MM.1S (cell line): ENCODE data around the gene UBL3.

ENCODE experiments used
- DNase-seq: peaks from one replicate; pipeline ENCODE4 v3.0.0-alpha.2; 2015
- H2AFZ ChIP-seq: fragments of 300-600 bp; sonication (generic); 2 replicates; pipeline ENCODE4 v1.6.0; 2016; ENCODE audit warnings: antibody characterized with exemption, low read length
- H3F3A ChIP-seq: fragments of 300-600 bp; sonication (generic); 2 replicates; pipeline ENCODE4 v1.6.1; 2016; ENCODE audit warnings: mild to moderate bottlenecking, antibody characterized with exemption, low read length, moderate library complexity, mixed read lengths; ENCODE audit not compliant: insufficient read depth
- H3K27ac ChIP-seq: fragments of 300-600 bp; sonication (generic); 2 replicates; pipeline ENCODE4 v1.5.1; 2016; ENCODE audit warnings: mild to moderate bottlenecking, low read length
- H3K27me3 ChIP-seq: fragments of 300-600 bp; sonication (generic); replicated peaks from 2 replicates; pipeline ENCODE4 v1.6.0; 2016; ENCODE audit warnings: low read length; ENCODE audit not compliant: insufficient read depth
- H3K36me3 ChIP-seq: fragments of 300-600 bp; sonication (generic); replicated peaks from 2 replicates; pipeline ENCODE4 v1.6.1; 2016; ENCODE audit warnings: mild to moderate bottlenecking, low read length, mixed read lengths; ENCODE audit not compliant: insufficient read depth
- H3K4me1 ChIP-seq: fragments of 300-600 bp; sonication (generic); 2 replicates; pipeline ENCODE4 v1.6.1; 2016; ENCODE audit warnings: low read length, mixed read lengths
- H3K4me2 ChIP-seq: fragments of 300-600 bp; sonication (generic); 2 replicates; pipeline ENCODE4 v1.6.0; 2016; ENCODE audit warnings: low read depth, low read length
- H3K4me3 ChIP-seq: fragments of 300-600 bp; sonication (generic); 2 replicates; pipeline ENCODE4 v1.5.1; 2016; ENCODE audit warnings: low read length, mixed read lengths
- H3K79me2 ChIP-seq: fragments of 300-600 bp; sonication (generic); 2 replicates; pipeline ENCODE4 v1.6.1; 2016; ENCODE audit warnings: mixed run types, low read length, mixed read lengths
- H3K9ac ChIP-seq: fragments of 300-600 bp; sonication (generic); 2 replicates; pipeline ENCODE4 v1.6.1; 2016; ENCODE audit warnings: low read length, mixed read lengths
- H3K9me2 ChIP-seq: fragments of 300-600 bp; sonication (generic); replicated peaks from 2 replicates; pipeline ENCODE4 v1.6.1; 2016; ENCODE audit warnings: mild to moderate bottlenecking, low read length, mixed read lengths; ENCODE audit not compliant: insufficient read depth
- H3K9me3 ChIP-seq: fragments of 300-600 bp; sonication (generic); replicated peaks from 2 replicates; pipeline ENCODE4 v1.6.1; 2016; ENCODE audit warnings: mild to moderate bottlenecking, low read length, mixed read lengths; ENCODE audit not compliant: insufficient read depth
- H4K20me1 ChIP-seq: fragments of 300-600 bp; sonication (generic); 2 replicates; pipeline ENCODE4 v1.6.1; 2016; ENCODE audit warnings: mild to moderate bottlenecking, low read length, moderate library complexity, mixed read lengths; ENCODE audit not compliant: insufficient read depth
- CTCF ChIP-seq: fragments of 300-600 bp; sonication (generic); IDR thresholded peaks from 2 replicates; pipeline ENCODE4 v1.5.1; 2016; ENCODE audit warnings: antibody characterized with exemption, low read length, mixed read lengths
- EZH2 ChIP-seq: fragments of 300-600 bp; sonication (generic); optimal IDR thresholded peaks from 2 replicates; pipeline ENCODE3; 2017; ENCODE audit warnings: low read depth, mild to moderate bottlenecking, antibody characterized with exemption, low read length, mixed read lengths
- EZH2phosphoT487 ChIP-seq: fragments of 300-600 bp; sonication (generic); IDR thresholded peaks from 2 replicates; pipeline ENCODE4 v1.6.1; 2018; ENCODE audit warnings: antibody characterized with exemption, low read length

Gene UBL3

GRCh38 chr13:29847501-29847983 is 2.9 kb downstream of the UBL3 start:
- H3K9me3 ChIP-seq, result no peaks in the 10 kb centered on the region
- no peak overlapping the region for H2AFZ ChIP-seq
- no peak overlapping the region for H3K27ac ChIP-seq
- H3K4me2 ChIP-seq, result no peak overlapping the region
- H3K4me3 ChIP-seq, result no peak overlapping the region
- TF ChIP-seq EZH2phosphoT487, result no peak
- TF ChIP-seq EZH2, result no peak
- no peak for TF ChIP-seq CTCF
- no peaks in the 10 kb centered on the region for H3K36me3 ChIP-seq
- DNase-seq, result no peak
- peaks cover 7% of the 10 kb centered on the region; the same call in 1 of the 2 replicates for H3K79me2 ChIP-seq
- no peaks in the 10 kb centered on the region for H4K20me1 ChIP-seq
- H3F3A ChIP-seq, result no peaks in the 10 kb centered on the region
- no peaks in the 10 kb centered on the region for H3K27me3 ChIP-seq
- no peak overlapping the region for H3K9ac ChIP-seq
- no peaks in the 10 kb centered on the region for H3K4me1 ChIP-seq
- no peaks in the 10 kb centered on the region for H3K9me2 ChIP-seq

GRCh38 chr13:29846475-29847256 is 3.8 kb downstream of the UBL3 start:
- no peak for DNase-seq
- no peaks in the 10 kb centered on the region for H3K36me3 ChIP-seq
- no peak overlapping the region for H2AFZ ChIP-seq
- no peak overlapping the region for H3K4me3 ChIP-seq
- no peak overlapping the region for H3K9ac ChIP-seq
- H3K27ac ChIP-seq, result no peak overlapping the region
- H3K9me2 ChIP-seq, result no peaks in the 10 kb centered on the region
- no peaks in the 10 kb centered on the region for H3K27me3 ChIP-seq
- H3K4me1 ChIP-seq, result no peaks in the 10 kb centered on the region
- peaks cover 7% of the 10 kb centered on the region; the same call in 1 of the 2 replicates for H3K79me2 ChIP-seq
- no peaks in the 10 kb centered on the region for H4K20me1 ChIP-seq
- H3K9me3 ChIP-seq, result no peaks in the 10 kb centered on the region
- no peaks in the 10 kb centered on the region for H3F3A ChIP-seq
- H3K4me2 ChIP-seq, result no peak overlapping the region
- no peak for TF ChIP-seq EZH2phosphoT487
- no peak for TF ChIP-seq EZH2

GRCh38 chr13:29845440-29846056 is 4.9 kb downstream of the UBL3 start:
- Histone ChIP-seq H3K9me2 (no peaks in the 10 kb centered on the region), H3K4me2 (no peak overlapping the region), H3K4me1 (no peaks in the 10 kb centered on the region), H3K9ac (no peak overlapping the region), H3F3A (no peaks in the 10 kb centered on the region), H3K27ac (no peak overlapping the region), H3K4me3 (no peak overlapping the region), H3K9me3 (no peaks in the 10 kb centered on the region), H3K27me3 (no peaks in the 10 kb centered on the region), H3K79me2 (peaks cover 7% of the 10 kb centered on the region; the same call in 1 of the 2 replicates), H3K36me3 (no peaks in the 10 kb centered on the region), H4K20me1 (no peaks in the 10 kb centered on the region), H2AFZ (no peak overlapping the region)
- no peak for DNase-seq
- no peak for TF ChIP-seq EZH2phosphoT487
- TF ChIP-seq EZH2, result no peak
- TF ChIP-seq CTCF, result no peak

DNA sequence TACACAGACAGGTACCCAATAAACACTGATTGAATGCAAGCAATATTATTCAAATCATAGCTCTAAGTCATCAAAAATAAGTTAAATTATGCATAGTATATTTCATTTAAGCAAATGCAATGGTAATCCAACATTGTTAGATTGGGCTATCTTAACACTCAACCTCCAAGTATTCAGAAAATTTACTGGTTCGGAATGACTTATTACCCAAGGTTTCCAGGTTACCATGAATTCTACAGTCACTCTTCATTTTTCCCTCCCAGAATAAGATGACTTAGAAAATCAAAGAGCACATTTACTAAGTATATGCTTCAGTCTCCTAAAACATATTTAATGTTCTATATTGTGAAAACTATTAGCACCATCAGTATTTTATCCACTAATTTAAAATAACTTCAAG is 6.0 kb downstream of the UBL3 start:
- H3F3A ChIP-seq, result no peaks in the 10 kb centered on the region
- H3K27me3 ChIP-seq, result no peaks in the 10 kb centered on the region
- peaks cover 7% of the 10 kb centered on the region; the same call in 1 of the 2 replicates for H3K79me2 ChIP-seq
- H2AFZ ChIP-seq, result no peak overlapping the region
- H3K27ac ChIP-seq, result no peak overlapping the region
- H3K4me2 ChIP-seq, result no peak overlapping the region
- no peaks in the 10 kb centered on the region for H3K9me3 ChIP-seq
- H3K4me1 ChIP-seq, result no peaks in the 10 kb centered on the region
- TF ChIP-seq EZH2, result no peak
- TF ChIP-seq EZH2phosphoT487, result no peak
- TF ChIP-seq CTCF, result no peak
- H3K36me3 ChIP-seq, result no peaks in the 10 kb centered on the region
- no peak for DNase-seq
- no peak overlapping the region for H3K9ac ChIP-seq
- no peaks in the 10 kb centered on the region for H3K9me2 ChIP-seq
- H3K4me3 ChIP-seq, result no peak overlapping the region
- H4K20me1 ChIP-seq, result no peaks in the 10 kb centered on the region
